ENCODE data around the gene RBAK.
A peak's percentile ranks its signal among the peaks of the same experiment; 100 is the strongest.
"Not testable (repeated sequence)": the region's sequence is repeated elsewhere in the genome, so short reads cannot be mapped to it uniquely, and the experiment has no call there.

RBAK gene

GRCh38 chr7:5045558-5046396 is at the start of gene RBAK:
Gene RBAK, plus strand, starts transcription at chr7:5045860. Its CDS starts 2,217 bp downstream, at chr7:5048077.
- DNase-seq, result peak; percentile 34 to 74

- no peak for DNase-seq
Observed at GRCh38 chr7:4996696-4997222, 48.9 kb upstream of the RBAK start.

GRCh38 chr7:4998244-4998643 is 47.4 kb upstream of the RBAK start:
- DNase-seq, result no peak

GRCh38 chr7:4998910-4999309 is 46.8 kb upstream of the RBAK start:
- DNase-seq, result no peak

GRCh38 chr7:4999369-4999950 is 46.2 kb upstream of the RBAK start:
- DNase-seq, result no peak

- DNase-seq, result no peak
Observed at GRCh38 chr7:5001003-5001402, 44.7 kb upstream of the RBAK start.

- DNase-seq, result no peak
Observed at GRCh38 chr7:5001911-5002310, 43.7 kb upstream of the RBAK start.

GRCh38 chr7:5005066-5005465 is 40.6 kb upstream of the RBAK start:
- DNase-seq, result no peak

- DNase-seq, result no peak
Observed at GRCh38 chr7:5012985-5013384, 32.7 kb upstream of the RBAK start.

GRCh38 chr7:5015936-5016335 is 29.7 kb upstream of the RBAK start:
- DNase-seq, result not testable (repeated sequence)

- not testable (repeated sequence) for DNase-seq
Observed at GRCh38 chr7:5017626-5018025, 28.0 kb upstream of the RBAK start.

GRCh38 chr7:5020098-5020497 is 25.6 kb upstream of the RBAK start:
- DNase-seq, result no peak

- DNase-seq, result not testable (repeated sequence)
Observed at GRCh38 chr7:5020976-5021550, 24.6 kb upstream of the RBAK start.

GRCh38 chr7:5023626-5024025 is 22.0 kb upstream of the RBAK start:
- not testable (repeated sequence) for DNase-seq

GRCh38 chr7:5027796-5028410 is 17.8 kb upstream of the RBAK start:
- not testable (repeated sequence) for DNase-seq

GRCh38 chr7:5033186-5033585 is 12.5 kb upstream of the RBAK start:
- not testable (repeated sequence) for DNase-seq

- DNase-seq, result no peak
Observed at GRCh38 chr7:5035276-5035675, 10.4 kb upstream of the RBAK start.

GRCh38 chr7:5036446-5036845 is 9.2 kb upstream of the RBAK start:
- no peak for DNase-seq

GRCh38 chr7:5041047-5041446 is 4.6 kb upstream of the RBAK start:
- no peak for DNase-seq

GRCh38 chr7:5043661-5044060 is 2.0 kb upstream of the RBAK start:
- no peak for DNase-seq

- not testable (repeated sequence) for DNase-seq
Observed at GRCh38 chr7:5046397-5046732, 705 bp downstream of the RBAK start.

- DNase-seq, result not testable (repeated sequence)
Observed at GRCh38 chr7:5047127-5047526, 1.5 kb downstream of the RBAK start.

GRCh38 chr7:5050676-5051075 is 5.0 kb downstream of the RBAK start:
- DNase-seq, result no peak
